RWPE2 (cell line): ENCODE measurements around the gene MUC4.

Source experiments
- ATAC-seq: fragments of 200-7000 bp; cut with Tn5 transposase; 3 replicates; pipeline ENCODE4 v1.9.1; 2021; ENCODE audit warnings: low read depth
- DNase-seq: peaks from one replicate; pipeline ENCODE4 v3.0.0-alpha.2; 2020; ENCODE audit warnings: low spot score
- H3K27ac ChIP-seq: fragments of 450-650 bp; 2 replicates; pipeline ENCODE4 v1.5.1; 2017; ENCODE audit warnings: mild to moderate bottlenecking; ENCODE audit not compliant: poor library complexity, severe bottlenecking
- H3K27me3 ChIP-seq: fragments of 250-450 bp; sonication (Bioruptor Pico); 2 replicates; pipeline ENCODE4 v1.5.1; 2021; ENCODE audit warnings: mild to moderate bottlenecking, moderate library complexity; ENCODE audit not compliant: insufficient read depth, poor library complexity, severe bottlenecking
- H3K36me3 ChIP-seq: fragments of 250-450 bp; sonication (Bioruptor Pico); 2 replicates; pipeline ENCODE4 v1.5.1; 2020; ENCODE audit warnings: low read depth, mild to moderate bottlenecking, moderate library complexity
- H3K4me1 ChIP-seq: fragments of 250-450 bp; sonication (Bioruptor Pico); 2 replicates; pipeline ENCODE4 v1.5.1; 2021; ENCODE audit warnings: mild to moderate bottlenecking, moderate library complexity; ENCODE audit not compliant: insufficient read depth, poor library complexity, severe bottlenecking
- H3K4me3 ChIP-seq: fragments of 250-450 bp; sonication (Bioruptor Pico); 2 replicates; pipeline ENCODE4 v1.5.1; 2021; ENCODE audit warnings: mild to moderate bottlenecking, moderate library complexity; ENCODE audit not compliant: severe bottlenecking
- H3K9me3 ChIP-seq: fragments of 250-450 bp; sonication (Bioruptor Pico); 2 replicates; pipeline ENCODE4 v1.5.1; 2021; ENCODE audit warnings: mild to moderate bottlenecking, moderate library complexity; ENCODE audit not compliant: severe bottlenecking
- CTCF ChIP-seq: fragments of 450-650 bp; IDR thresholded peaks from one replicate; pipeline ENCODE4 v1.5.1; 2017; ENCODE audit warnings: mild to moderate bottlenecking, moderate library complexity; ENCODE audit not compliant: poor library complexity, severe bottlenecking

The MUC4 gene

GRCh38 chr3:195762611-195763010 is 49.1 kb downstream of the MUC4 start:
- H3K36me3 ChIP-seq = no peaks in the 10 kb centered on the region
- peaks cover 30% of the 10 kb centered on the region for H3K27me3 ChIP-seq
- no peak overlapping the region for H3K27ac ChIP-seq
- no peak for DNase-seq
- TF ChIP-seq CTCF = no peak
- no peak overlapping the region for H3K4me3 ChIP-seq
- no peaks in the 10 kb centered on the region for H3K4me1 ChIP-seq
- no peaks in the 10 kb centered on the region for H3K9me3 ChIP-seq
- no peak for ATAC-seq

GRCh38 chr3:195762249-195762585 is 49.5 kb downstream of the MUC4 start:
- no peak for TF ChIP-seq CTCF
- no peak overlapping the region for H3K27ac ChIP-seq
- H3K4me3 ChIP-seq = no peak overlapping the region
- H3K9me3 ChIP-seq = no peaks in the 10 kb centered on the region
- ATAC-seq (no peak), DNase-seq (no peak)
- H3K36me3 ChIP-seq = no peaks in the 10 kb centered on the region
- H3K4me1 ChIP-seq = no peaks in the 10 kb centered on the region
- peaks cover 31% of the 10 kb centered on the region for H3K27me3 ChIP-seq

GRCh38 chr3:195761567-195762248 is 50.0 kb downstream of the MUC4 start:
- no peak overlapping the region for H3K4me3 ChIP-seq
- H3K36me3 ChIP-seq = no peaks in the 10 kb centered on the region
- no peaks in the 10 kb centered on the region for H3K4me1 ChIP-seq
- ATAC-seq (no peak), DNase-seq (no peak)
- no peak for TF ChIP-seq CTCF
- no peaks in the 10 kb centered on the region for H3K9me3 ChIP-seq
- peaks cover 31% of the 10 kb centered on the region for H3K27me3 ChIP-seq
- H3K27ac ChIP-seq = no peak overlapping the region

GRCh38 chr3:195761123-195761566 is 50.6 kb downstream of the MUC4 start:
- DNase-seq (no peak), ATAC-seq (no peak)
- H3K36me3 ChIP-seq = no peaks in the 10 kb centered on the region
- H3K4me3 ChIP-seq = no peak overlapping the region
- no peaks in the 10 kb centered on the region for H3K4me1 ChIP-seq
- TF ChIP-seq CTCF = no peak
- H3K9me3 ChIP-seq = no peaks in the 10 kb centered on the region
- no peak overlapping the region for H3K27ac ChIP-seq
- H3K27me3 ChIP-seq = peaks cover 31% of the 10 kb centered on the region

- H3K27ac ChIP-seq = no peak overlapping the region
- no peak for DNase-seq
- ATAC-seq = no peak
- TF ChIP-seq CTCF = no peak
- no peaks in the 10 kb centered on the region for H3K4me1 ChIP-seq
- no peaks in the 10 kb centered on the region for H3K36me3 ChIP-seq
- no peaks in the 10 kb centered on the region for H3K9me3 ChIP-seq
- H3K27me3 ChIP-seq = peaks cover 31% of the 10 kb centered on the region
- no peak overlapping the region for H3K4me3 ChIP-seq
Observed at GRCh38 chr3:195760345-195761122, 51.2 kb downstream of the MUC4 start.
